Fibroblast of the aortic adventitia (primary cell): ENCODE results near the gene TTC31. TPM values are rescaled to one million over a fixed set of nuclear protein-coding genes. Genes with fewer than 3 reads are reported as not detected.

Source experiments
- DNase-seq: peaks from one replicate; pipeline ENCODE4 v3.0.0-alpha.2; 2010; ENCODE audit warnings: low read depth
- H3K4me3 ChIP-seq: 2 replicates; pipeline ENCODE4 v1.5.1; 2011; ENCODE audit warnings: low read depth, mild to moderate bottlenecking, control low read depth, low read length, moderate library complexity
- CTCF ChIP-seq: IDR thresholded peaks from 2 replicates; pipeline ENCODE4 v1.5.1; 2011; ENCODE audit warnings: mild to moderate bottlenecking, low read length, control low read depth, inconsistent platforms; ENCODE audit not compliant: insufficient read depth
- total RNA-seq: library from RNA; depleted of rRNA; stranded (reverse); fragments of >200 nt; gene quantifications from 2 replicates; pipeline ENCODE4 v1.2.3, GENCODE V29; 2012; ENCODE audit warnings: low replicate concordance

The TTC31 gene
- total RNA-seq, 1 donor: 16.3 TPM

DNA sequence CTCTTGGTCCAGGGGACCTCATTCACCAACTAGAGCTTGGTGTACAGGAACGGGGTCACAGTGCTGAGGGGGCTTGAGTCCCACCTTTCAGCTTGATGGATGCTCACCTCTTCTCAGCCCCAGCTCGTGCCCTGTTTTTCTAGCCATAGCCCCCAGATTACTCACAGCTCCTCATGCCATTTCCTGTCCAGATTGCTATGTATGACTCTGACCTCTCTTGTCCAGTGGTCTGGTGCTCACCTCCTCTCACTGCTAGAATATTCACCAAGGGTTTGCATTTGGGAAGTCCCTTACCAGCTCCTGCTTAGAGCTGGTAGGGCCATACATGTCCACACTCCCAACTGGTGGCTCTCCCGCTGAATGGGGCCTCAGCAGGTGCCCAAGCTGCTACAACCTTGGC, 10.7 kb downstream of the TTC31 start:
- TF ChIP-seq CTCF: no peak
- DNase-seq: no peak

GRCh38 chr2:74495440-74495839, 12.6 kb downstream of the TTC31 start:
- no peak for TF ChIP-seq CTCF
- DNase-seq: no peak
- H3K4me3 ChIP-seq: no peak overlapping the region

More for the DNA sequence above, 10.7 kb downstream of the TTC31 start:
- H3K4me3 ChIP-seq: no peak overlapping the region

- DNase-seq: no peak
- no peak overlapping the region for H3K4me3 ChIP-seq
- TF ChIP-seq CTCF: no peak
These were observed 14.3 kb downstream of the TTC31 start for GRCh38 chr2:74496997-74497776.

GRCh38 chr2:74497777-74498499, 15.1 kb downstream of the TTC31 start:
- peak overlapping the region; percentile 49 for H3K4me3 ChIP-seq
- no peak for DNase-seq
- TF ChIP-seq CTCF: no peak

DNA sequence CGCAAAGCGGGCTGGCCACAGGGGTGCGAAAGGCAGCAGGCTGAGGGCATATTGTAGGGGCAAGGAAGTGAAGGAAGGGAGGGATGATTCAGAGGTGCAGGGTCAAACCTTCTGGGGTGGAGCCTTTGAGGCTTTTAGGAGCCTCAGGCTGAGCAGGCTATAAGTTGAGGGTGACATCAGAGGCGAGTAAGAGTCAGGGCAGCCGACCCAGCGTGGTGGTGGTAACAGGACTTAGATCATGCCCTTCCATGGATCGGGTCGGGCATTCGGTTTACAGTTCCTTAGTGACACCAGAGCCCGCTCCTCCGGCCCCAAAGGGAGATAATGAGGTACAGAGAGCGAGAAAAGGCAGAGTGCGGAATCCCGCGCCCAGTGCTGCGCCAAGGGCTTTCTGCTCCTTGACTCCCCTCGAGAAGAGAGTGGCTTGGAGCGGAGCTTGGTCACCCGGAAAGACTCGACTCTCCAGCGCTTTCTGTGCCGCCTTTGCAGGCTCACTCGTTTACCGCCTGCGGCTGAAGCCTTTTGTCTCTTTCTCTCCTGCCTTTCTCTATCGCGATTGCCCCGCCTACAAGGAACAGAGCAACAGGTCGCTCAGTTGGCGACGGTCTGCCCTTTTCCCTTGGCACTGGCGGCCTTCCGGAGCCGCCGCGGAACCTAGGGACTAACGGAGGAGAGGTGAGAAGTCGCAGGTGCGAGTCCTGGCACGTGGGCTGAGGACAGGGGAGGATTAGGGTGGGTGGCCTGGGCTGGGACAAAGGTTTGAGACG, 15.8 kb downstream of the TTC31 start:
- TF ChIP-seq CTCF: no peak
- H3K4me3 ChIP-seq: peak overlapping the region; percentile 49
- DNase-seq: no peak

DNA sequence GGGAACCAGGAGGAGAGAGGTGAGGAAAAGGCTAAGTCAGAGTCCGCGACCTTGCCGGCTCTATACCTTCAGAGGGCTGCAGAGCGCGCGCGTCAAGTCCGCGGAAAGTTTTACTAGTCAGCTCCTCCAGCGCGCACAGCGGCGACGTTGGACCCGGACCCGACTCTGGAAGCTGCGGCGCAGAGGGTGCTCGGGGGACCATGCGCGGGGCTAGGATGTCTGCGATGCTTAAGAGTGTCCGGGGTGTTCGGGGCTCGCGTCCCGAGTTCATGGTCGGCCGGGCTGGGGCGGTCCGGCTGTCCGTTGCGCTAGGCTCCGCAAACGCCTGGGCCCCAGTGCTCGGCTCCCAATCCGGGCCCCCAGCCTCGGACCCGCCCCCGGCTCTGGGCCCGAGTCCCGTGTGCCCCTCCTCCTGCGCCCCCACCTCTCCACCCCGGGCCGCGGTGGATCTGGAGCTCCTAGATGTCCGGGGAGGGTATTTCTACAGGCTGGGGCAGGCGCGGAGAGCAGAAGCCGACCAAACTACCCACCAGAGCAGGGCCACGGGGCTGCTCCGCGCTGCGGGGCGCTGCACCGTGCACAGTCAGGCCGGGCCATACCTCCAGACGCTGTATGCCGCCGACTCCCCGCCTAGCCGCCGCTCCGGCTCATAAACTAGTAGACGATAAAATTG, 16.5 kb downstream of the TTC31 start, which contains the start of gene LBX2:
Gene LBX2, minus strand, starts transcription at position 337 of the 673 bp plus-strand sequence. Its CDS starts 66 bp downstream, at position 271.
- H3K4me3 ChIP-seq: peak within 1 kb of the TSS; percentile 49
- TF ChIP-seq CTCF: no peak
- no peak for DNase-seq
